MM.1S (cell line): ENCODE data around the gene RFPL1.

Source experiments
- DNase-seq: peaks from one replicate; pipeline ENCODE4 v3.0.0-alpha.2; 2015
- H2AFZ ChIP-seq: fragments of 300-600 bp; sonication (generic); 2 replicates; pipeline ENCODE4 v1.6.0; 2016; ENCODE audit warnings: antibody characterized with exemption, low read length
- H3F3A ChIP-seq: fragments of 300-600 bp; sonication (generic); 2 replicates; pipeline ENCODE4 v1.6.1; 2016; ENCODE audit warnings: mild to moderate bottlenecking, antibody characterized with exemption, low read length, moderate library complexity, mixed read lengths; ENCODE audit not compliant: insufficient read depth
- H3K27ac ChIP-seq: fragments of 300-600 bp; sonication (generic); 2 replicates; pipeline ENCODE4 v1.5.1; 2016; ENCODE audit warnings: mild to moderate bottlenecking, low read length
- H3K27me3 ChIP-seq: fragments of 300-600 bp; sonication (generic); replicated peaks from 2 replicates; pipeline ENCODE4 v1.6.0; 2016; ENCODE audit warnings: low read length; ENCODE audit not compliant: insufficient read depth
- H3K36me3 ChIP-seq: fragments of 300-600 bp; sonication (generic); replicated peaks from 2 replicates; pipeline ENCODE4 v1.6.1; 2016; ENCODE audit warnings: mild to moderate bottlenecking, low read length, mixed read lengths; ENCODE audit not compliant: insufficient read depth
- H3K4me1 ChIP-seq: fragments of 300-600 bp; sonication (generic); 2 replicates; pipeline ENCODE4 v1.6.1; 2016; ENCODE audit warnings: low read length, mixed read lengths
- H3K4me2 ChIP-seq: fragments of 300-600 bp; sonication (generic); 2 replicates; pipeline ENCODE4 v1.6.0; 2016; ENCODE audit warnings: low read depth, low read length
- H3K4me3 ChIP-seq: fragments of 300-600 bp; sonication (generic); 2 replicates; pipeline ENCODE4 v1.5.1; 2016; ENCODE audit warnings: low read length, mixed read lengths
- H3K79me2 ChIP-seq: fragments of 300-600 bp; sonication (generic); 2 replicates; pipeline ENCODE4 v1.6.1; 2016; ENCODE audit warnings: mixed run types, low read length, mixed read lengths
- H3K9ac ChIP-seq: fragments of 300-600 bp; sonication (generic); 2 replicates; pipeline ENCODE4 v1.6.1; 2016; ENCODE audit warnings: low read length, mixed read lengths
- H3K9me2 ChIP-seq: fragments of 300-600 bp; sonication (generic); replicated peaks from 2 replicates; pipeline ENCODE4 v1.6.1; 2016; ENCODE audit warnings: mild to moderate bottlenecking, low read length, mixed read lengths; ENCODE audit not compliant: insufficient read depth
- H3K9me3 ChIP-seq: fragments of 300-600 bp; sonication (generic); replicated peaks from 2 replicates; pipeline ENCODE4 v1.6.1; 2016; ENCODE audit warnings: mild to moderate bottlenecking, low read length, mixed read lengths; ENCODE audit not compliant: insufficient read depth
- H4K20me1 ChIP-seq: fragments of 300-600 bp; sonication (generic); 2 replicates; pipeline ENCODE4 v1.6.1; 2016; ENCODE audit warnings: mild to moderate bottlenecking, low read length, moderate library complexity, mixed read lengths; ENCODE audit not compliant: insufficient read depth
- CTCF ChIP-seq: fragments of 300-600 bp; sonication (generic); IDR thresholded peaks from 2 replicates; pipeline ENCODE4 v1.5.1; 2016; ENCODE audit warnings: antibody characterized with exemption, low read length, mixed read lengths
- EZH2 ChIP-seq: fragments of 300-600 bp; sonication (generic); optimal IDR thresholded peaks from 2 replicates; pipeline ENCODE3; 2017; ENCODE audit warnings: low read depth, mild to moderate bottlenecking, antibody characterized with exemption, low read length, mixed read lengths
- EZH2phosphoT487 ChIP-seq: fragments of 300-600 bp; sonication (generic); IDR thresholded peaks from 2 replicates; pipeline ENCODE4 v1.6.1; 2018; ENCODE audit warnings: antibody characterized with exemption, low read length

Gene RFPL1

GRCh38 chr22:29443452-29443851 lies 5.1 kb downstream of the RFPL1 start:
- Histone ChIP-seq H3K4me3 (no peak overlapping the region), H4K20me1 (no peaks in the 10 kb centered on the region), H3K79me2 (no peaks in the 10 kb centered on the region), H3K27ac (no peak overlapping the region), H3K27me3 (no peaks in the 10 kb centered on the region), H3K36me3 (no peaks in the 10 kb centered on the region), H3K9ac (no peak overlapping the region), H3K4me2 (no peak overlapping the region), H3K4me1 (no peaks in the 10 kb centered on the region), H3K9me3 (no peaks in the 10 kb centered on the region), H3K9me2 (no peaks in the 10 kb centered on the region), H3F3A (no peaks in the 10 kb centered on the region), H2AFZ (no peak overlapping the region)
- TF ChIP-seq CTCF (no peak), EZH2phosphoT487 (no peak), EZH2 (no peak)
- DNase-seq, result no peak

GRCh38 chr22:29443861-29444792 lies 5.7 kb downstream of the RFPL1 start:
- no peaks in the 10 kb centered on the region for H3K4me1 ChIP-seq
- H2AFZ ChIP-seq, result no peak overlapping the region
- H3K9ac ChIP-seq, result no peak overlapping the region
- no peak overlapping the region for H3K4me3 ChIP-seq
- no peaks in the 10 kb centered on the region for H3F3A ChIP-seq
- H3K4me2 ChIP-seq, result no peak overlapping the region
- DNase-seq, result no peak
- H3K79me2 ChIP-seq, result no peaks in the 10 kb centered on the region
- TF ChIP-seq CTCF (no peak), EZH2 (no peak), EZH2phosphoT487 (no peak)
- H3K36me3 ChIP-seq, result no peaks in the 10 kb centered on the region
- no peak overlapping the region for H3K27ac ChIP-seq
- H3K27me3 ChIP-seq, result no peaks in the 10 kb centered on the region
- H4K20me1 ChIP-seq, result no peaks in the 10 kb centered on the region
- H3K9me3 ChIP-seq, result no peaks in the 10 kb centered on the region
- no peaks in the 10 kb centered on the region for H3K9me2 ChIP-seq

- no peaks in the 10 kb centered on the region for H3K36me3 ChIP-seq
- no peak overlapping the region for H2AFZ ChIP-seq
- H3K9me3 ChIP-seq, result no peaks in the 10 kb centered on the region
- no peak overlapping the region for H3K4me3 ChIP-seq
- H3K79me2 ChIP-seq, result no peaks in the 10 kb centered on the region
- no peaks in the 10 kb centered on the region for H3F3A ChIP-seq
- H3K27me3 ChIP-seq, result no peaks in the 10 kb centered on the region
- H3K9me2 ChIP-seq, result no peaks in the 10 kb centered on the region
- TF ChIP-seq EZH2, result no peak
- TF ChIP-seq CTCF, result no peak
- no peak for TF ChIP-seq EZH2phosphoT487
- H3K9ac ChIP-seq, result no peak overlapping the region
- H3K4me1 ChIP-seq, result no peaks in the 10 kb centered on the region
- no peak for DNase-seq
- H3K27ac ChIP-seq, result no peak overlapping the region
- H3K4me2 ChIP-seq, result no peak overlapping the region
- H4K20me1 ChIP-seq, result no peaks in the 10 kb centered on the region
Observed at GRCh38 chr22:29445508-29445907, 7.1 kb downstream of the RFPL1 start.
